HG03064 (cell line): Measurements from ENCODE around the gene CYP17A1.
"Not testable (repeated sequence)": the region's sequence is repeated elsewhere in the genome, so short reads cannot be mapped to it uniquely, and the experiment has no call there.

Source experiments
- ATAC-seq: cut with Tn5 transposase; IDR thresholded peaks from one replicate; pipeline ENCODE4 v1.9.1; 2021; ENCODE audit warnings: low read depth; ENCODE audit not compliant: unreplicated experiment

The CYP17A1 gene

GRCh38 chr10:102838276-102838927 lies 1.2 kb upstream of the CYP17A1 start:
- not testable (repeated sequence) for ATAC-seq

GRCh38 chr10:102835007-102835482 lies 2.2 kb downstream of the CYP17A1 start:
- no peak for ATAC-seq

DNA sequence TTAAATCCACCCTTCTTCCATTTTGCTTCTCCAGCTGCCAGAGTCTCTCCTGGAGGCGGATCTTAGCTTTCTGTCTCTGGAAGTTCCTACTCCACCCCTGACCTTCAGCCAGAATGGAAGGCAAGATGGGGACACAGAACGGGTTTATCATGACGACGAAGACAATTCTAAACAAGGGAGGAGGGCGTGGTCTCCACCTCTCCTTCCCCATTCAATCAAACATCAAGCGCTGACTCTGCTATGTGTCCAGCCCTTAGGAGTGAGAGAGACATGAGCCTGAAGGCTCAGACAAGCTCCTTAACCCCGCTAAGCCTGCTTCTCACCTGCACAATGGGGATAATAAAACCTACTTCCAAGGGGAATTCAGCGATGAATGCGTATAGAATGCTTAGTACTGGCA lies 3.1 kb downstream of the CYP17A1 start:
- no peak for ATAC-seq

DNA sequence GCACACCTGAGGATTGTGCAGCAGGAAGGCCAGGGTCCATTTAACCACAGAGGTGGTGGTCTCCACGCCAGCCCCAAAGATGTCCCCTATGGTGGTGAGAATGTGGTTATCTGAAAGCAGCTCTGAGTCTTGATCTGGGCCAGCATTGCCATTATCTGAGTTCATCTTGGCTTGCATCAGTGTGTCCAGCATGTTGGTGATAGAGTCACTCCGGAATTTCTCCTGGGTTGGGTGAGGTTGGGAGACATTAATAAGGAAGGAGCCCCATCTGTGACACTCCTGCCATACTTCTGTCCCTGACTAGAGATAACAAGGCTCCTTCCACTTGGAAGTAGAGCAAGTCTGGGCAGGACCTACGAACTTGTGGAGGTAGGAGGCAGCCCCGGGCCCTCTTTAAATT lies 4.2 kb downstream of the CYP17A1 start:
- ATAC-seq, result no peak

DNA sequence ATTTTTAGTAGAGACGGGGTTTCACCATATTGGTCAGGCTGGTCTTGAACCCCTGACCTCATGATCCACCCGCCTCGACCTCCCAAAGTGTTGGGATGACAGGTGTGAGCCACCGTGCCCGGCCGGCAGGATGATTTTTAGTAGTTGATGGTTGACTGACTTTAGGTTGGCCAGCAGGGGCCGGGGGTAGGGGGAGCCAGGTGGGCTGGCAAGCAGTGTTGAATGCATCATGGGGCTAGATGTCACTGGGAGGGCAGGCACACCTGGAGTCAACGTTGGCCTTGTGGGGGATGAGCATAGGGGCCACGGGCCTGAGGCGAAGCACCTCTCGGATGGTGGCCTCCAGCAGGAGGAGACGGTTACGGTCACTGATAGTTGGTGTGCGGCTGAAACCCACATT lies 5.0 kb downstream of the CYP17A1 start:
- no peak for ATAC-seq

- no peak for ATAC-seq
Observed at GRCh38 chr10:102831322-102832071, 5.7 kb downstream of the CYP17A1 start.

GRCh38 chr10:102827597-102827975 lies 9.6 kb downstream of the CYP17A1 start:
- no peak for ATAC-seq

- ATAC-seq, result no peak
Observed at GRCh38 chr10:102826148-102826796, 10.9 kb downstream of the CYP17A1 start.

DNA sequence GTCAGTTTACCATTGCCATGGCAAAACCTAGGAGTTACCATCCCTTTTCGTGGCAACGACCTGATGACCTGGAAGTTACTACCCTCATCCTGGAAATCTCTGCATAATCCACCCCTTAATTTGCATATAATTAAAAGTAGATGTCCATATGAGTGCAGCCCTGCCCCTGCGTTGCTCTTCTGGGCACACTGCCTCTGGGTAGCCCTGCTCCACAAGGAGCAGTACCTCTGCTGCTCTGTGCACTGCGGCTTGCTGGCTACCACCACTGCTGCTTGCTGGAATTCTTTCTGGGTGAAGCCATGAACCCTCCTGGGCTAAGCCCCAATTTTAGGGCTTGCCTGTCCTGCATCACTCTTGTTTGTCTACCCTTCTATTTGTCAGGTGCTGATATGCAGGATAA lies 12.5 kb downstream of the CYP17A1 start:
- no peak for ATAC-seq

GRCh38 chr10:102822222-102822621 lies 15.0 kb downstream of the CYP17A1 start:
- ATAC-seq, result no peak

- not testable (repeated sequence) for ATAC-seq
Observed at GRCh38 chr10:102820008-102820407, 17.2 kb downstream of the CYP17A1 start.

DNA sequence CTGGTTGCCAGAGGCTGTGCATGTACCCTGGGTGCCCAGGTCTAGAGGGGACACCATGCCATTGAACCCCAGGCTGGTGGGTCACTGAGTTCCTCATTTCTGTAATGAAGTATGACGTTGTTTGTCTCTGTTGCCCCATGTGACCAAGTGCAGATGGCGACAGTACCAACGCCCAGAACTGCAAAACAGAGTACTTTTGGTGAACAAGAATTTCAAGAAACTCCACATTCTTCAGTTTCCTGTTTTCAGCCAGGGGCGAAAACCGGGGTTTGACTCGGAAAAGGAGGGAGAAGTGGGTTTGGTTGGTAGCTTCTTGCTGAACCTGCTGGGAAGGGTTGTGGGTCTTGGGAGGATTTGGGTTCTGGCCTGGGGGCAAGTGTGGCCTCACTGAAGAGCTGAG lies 18.2 kb downstream of the CYP17A1 start:
- no peak for ATAC-seq

DNA sequence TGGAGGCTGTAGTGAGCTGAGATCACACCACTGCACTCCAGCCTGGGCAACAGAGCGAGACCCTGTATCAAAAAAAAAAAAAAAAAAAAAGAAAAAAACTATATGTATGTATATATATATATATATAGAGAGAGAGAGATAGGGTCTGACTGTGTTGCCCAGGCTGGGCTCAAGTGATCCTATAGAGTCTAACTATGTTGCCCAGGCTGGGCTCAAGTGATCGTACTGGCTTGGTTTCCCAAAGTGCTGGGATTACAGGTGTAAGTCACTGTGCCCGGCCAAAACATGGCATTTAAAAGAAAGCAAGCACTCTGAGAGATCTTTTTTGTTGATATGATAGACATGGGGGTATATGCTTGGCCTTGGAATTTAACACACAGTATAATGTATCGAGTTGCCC lies 20.0 kb downstream of the CYP17A1 start:
- ATAC-seq, result no peak

GRCh38 chr10:102815790-102816549 lies 21.2 kb downstream of the CYP17A1 start:
- ATAC-seq, result no peak

- no peak for ATAC-seq
Observed at GRCh38 chr10:102814873-102815661, 22.1 kb downstream of the CYP17A1 start.

- ATAC-seq, result no peak
Observed at GRCh38 chr10:102814453-102814871, 22.8 kb downstream of the CYP17A1 start.

DNA sequence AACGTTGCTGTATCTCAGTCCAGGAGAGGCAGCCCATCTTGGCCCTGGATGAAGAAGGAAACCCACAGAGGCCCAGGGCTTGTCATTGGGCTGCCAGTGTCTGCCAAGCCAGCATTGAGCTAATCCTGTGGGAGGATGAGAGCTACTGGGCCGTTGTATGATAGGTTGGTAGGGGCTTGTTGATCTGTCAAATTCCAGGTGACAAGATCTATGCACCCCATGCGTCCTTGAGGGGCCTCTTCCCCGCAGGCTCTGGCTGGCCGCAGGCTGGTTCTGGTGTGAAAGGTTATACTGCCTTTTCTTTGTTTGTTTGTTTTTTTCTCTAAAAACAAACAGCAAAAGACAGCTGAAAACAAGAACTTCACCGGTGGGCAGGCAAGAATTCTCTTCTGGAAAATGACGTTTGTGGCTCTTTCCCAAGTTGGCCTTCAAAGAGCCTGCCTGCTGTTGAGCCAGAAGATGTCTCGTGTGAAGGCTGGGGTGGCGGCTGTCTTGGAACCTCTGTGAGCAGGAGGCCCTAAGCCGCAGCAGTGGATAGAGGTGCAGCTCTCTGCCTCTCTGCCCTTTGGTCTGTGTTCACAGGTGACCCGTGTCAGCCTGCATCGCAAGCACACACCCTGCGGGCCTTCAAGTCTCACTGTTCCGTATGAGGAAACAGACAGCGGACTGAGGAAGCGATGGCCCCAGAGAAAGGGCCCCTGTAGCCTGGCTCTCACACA lies 23.3 kb downstream of the CYP17A1 start:
- ATAC-seq, result no peak

DNA sequence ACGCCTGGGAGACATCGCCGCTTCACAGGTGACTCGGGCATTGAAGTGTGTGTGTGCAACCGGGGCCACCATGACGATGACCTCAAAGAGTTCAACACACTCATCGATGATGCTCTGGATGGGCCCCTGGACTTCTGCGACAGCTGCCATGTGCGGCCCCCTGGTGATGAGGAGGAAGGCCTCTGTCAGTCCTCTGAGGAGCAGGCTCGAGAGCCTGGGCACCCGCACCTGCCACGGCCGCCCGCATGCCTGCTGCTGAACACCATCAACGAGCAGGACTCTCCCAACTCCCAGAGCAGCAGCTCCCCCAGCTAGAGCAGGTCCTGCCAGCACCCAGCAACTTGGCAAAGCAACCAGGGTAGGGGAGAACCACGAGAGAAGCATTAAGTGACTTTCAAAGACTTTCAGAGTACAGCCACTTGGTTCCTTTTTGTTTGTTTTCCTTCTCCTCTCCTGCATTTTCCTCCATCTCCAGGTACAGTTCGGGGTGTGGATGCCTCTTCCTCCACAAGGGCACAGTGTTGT lies 24.1 kb downstream of the CYP17A1 start:
- ATAC-seq, result no peak

- no peak for ATAC-seq
Observed at GRCh38 chr10:102812231-102812876, 24.9 kb downstream of the CYP17A1 start.
